Neural crest cell (in vitro differentiated cells): Measurements from ENCODE around the gene BCL7B. TPM values are rescaled to one million over a fixed set of nuclear protein-coding genes. Genes with fewer than 3 reads are reported as not detected.
"Not testable (repeated sequence)": the region's sequence is repeated elsewhere in the genome, so short reads cannot be mapped to it uniquely, and the experiment has no call there.

ENCODE experiments used
- DNase-seq: peaks from one replicate; pipeline ENCODE4 v3.0.0; 2021; ENCODE audit warnings: low read depth, mixed read lengths, low spot score
- H3K27ac Mint-ChIP-seq: one replicate; pipeline ENCODE4 v1.8.0; 2021; ENCODE audit warnings: mild to moderate bottlenecking, mixed read lengths; ENCODE audit not compliant: unreplicated experiment
- H3K27me3 Mint-ChIP-seq: 2 replicates; pipeline ENCODE4 v1.8.0; 2021; ENCODE audit warnings: low read depth, mild to moderate bottlenecking, mixed read lengths
- H3K36me3 Mint-ChIP-seq: 2 replicates; pipeline ENCODE4 v1.8.0; 2021; ENCODE audit warnings: low read depth, mild to moderate bottlenecking, mixed read lengths
- H3K4me1 Mint-ChIP-seq: 2 replicates; pipeline ENCODE4 v1.8.0; 2021; ENCODE audit warnings: mixed read lengths
- H3K4me3 Mint-ChIP-seq: one replicate; pipeline ENCODE4 v1.8.0; 2021; ENCODE audit warnings: mild to moderate bottlenecking, mixed read lengths
- H3K9me3 Mint-ChIP-seq: 2 replicates; pipeline ENCODE4 v1.8.0; 2021; ENCODE audit warnings: mixed read lengths
- total RNA-seq: library from RNA; stranded (reverse); gene quantifications from 2 replicates; pipeline ENCODE4 v1.2.1, GENCODE V29; 2021
- TF ChIP-seq, protein P1 (sequence below): fragments of 200-600 bp; sonication (generic); conservative IDR thresholded peaks from 2 replicates; pipeline ENCODE4 v1.5.0; 2021; ENCODE audit warnings: antibody characterized with exemption, mild to moderate bottlenecking

BCL7B gene
- total RNA-seq, 1 donor from 2014 or later = 51.6 TPM

DNA sequence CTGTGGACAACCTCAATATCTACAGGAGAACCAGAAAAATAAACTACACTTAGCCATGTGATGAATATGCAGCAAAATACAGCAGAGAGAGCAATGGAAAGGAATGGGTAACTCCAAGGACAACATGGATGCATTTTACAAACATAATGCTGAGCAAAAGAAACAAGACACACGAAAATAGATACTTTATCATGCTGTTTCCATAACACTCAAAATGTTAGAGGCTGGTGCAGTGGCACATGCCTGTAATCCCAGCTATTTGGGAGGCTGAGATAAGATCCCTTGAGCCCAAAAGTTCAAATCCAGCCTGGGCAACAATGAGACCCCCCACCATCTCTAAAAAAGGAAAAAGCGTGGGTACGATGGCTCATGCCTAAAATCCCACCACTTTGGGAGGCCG is 8.3 kb downstream of the BCL7B start:
- H3K36me3 Mint-ChIP-seq = peaks cover 13% of the 10 kb centered on the region
- H3K27me3 Mint-ChIP-seq = no peaks in the 10 kb centered on the region
- no peak overlapping the region for H3K4me3 Mint-ChIP-seq
- no peak for DNase-seq
- TF ChIP-seq, protein P1, sequence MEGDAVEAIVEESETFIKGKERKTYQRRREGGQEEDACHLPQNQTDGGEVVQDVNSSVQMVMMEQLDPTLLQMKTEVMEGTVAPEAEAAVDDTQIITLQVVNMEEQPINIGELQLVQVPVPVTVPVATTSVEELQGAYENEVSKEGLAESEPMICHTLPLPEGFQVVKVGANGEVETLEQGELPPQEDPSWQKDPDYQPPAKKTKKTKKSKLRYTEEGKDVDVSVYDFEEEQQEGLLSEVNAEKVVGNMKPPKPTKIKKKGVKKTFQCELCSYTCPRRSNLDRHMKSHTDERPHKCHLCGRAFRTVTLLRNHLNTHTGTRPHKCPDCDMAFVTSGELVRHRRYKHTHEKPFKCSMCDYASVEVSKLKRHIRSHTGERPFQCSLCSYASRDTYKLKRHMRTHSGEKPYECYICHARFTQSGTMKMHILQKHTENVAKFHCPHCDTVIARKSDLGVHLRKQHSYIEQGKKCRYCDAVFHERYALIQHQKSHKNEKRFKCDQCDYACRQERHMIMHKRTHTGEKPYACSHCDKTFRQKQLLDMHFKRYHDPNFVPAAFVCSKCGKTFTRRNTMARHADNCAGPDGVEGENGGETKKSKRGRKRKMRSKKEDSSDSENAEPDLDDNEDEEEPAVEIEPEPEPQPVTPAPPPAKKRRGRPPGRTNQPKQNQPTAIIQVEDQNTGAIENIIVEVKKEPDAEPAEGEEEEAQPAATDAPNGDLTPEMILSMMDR = no peak
- H3K27ac Mint-ChIP-seq = no peak overlapping the region
- H3K9me3 Mint-ChIP-seq = no peaks in the 10 kb centered on the region
- no peaks in the 10 kb centered on the region for H3K4me1 Mint-ChIP-seq

DNA sequence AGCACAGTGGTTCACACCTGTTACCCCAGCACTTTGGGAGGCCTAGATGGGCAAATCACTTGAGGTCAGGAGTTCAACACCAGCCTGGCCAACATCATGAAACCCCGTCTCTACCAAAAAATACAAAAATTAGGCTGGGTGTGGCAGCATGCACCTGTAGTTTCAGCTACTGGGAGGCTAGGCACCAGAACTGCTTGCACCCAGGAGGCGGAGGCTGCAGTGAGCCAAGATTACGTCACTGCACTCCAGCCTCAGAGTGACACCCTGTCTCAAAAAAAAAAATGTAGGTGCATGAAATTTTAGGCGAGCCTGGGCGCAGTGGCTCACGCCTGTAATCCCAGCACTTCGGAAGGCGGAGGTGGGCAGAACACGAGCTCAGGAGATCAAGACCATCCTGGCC is 9.6 kb downstream of the BCL7B start:
- no peak overlapping the region for H3K4me3 Mint-ChIP-seq
- TF ChIP-seq, protein P1 = no peak
- H3K27ac Mint-ChIP-seq = no peak overlapping the region
- H3K27me3 Mint-ChIP-seq = no peaks in the 10 kb centered on the region
- H3K36me3 Mint-ChIP-seq = peaks cover 13% of the 10 kb centered on the region
- H3K4me1 Mint-ChIP-seq = no peaks in the 10 kb centered on the region
- no peaks in the 10 kb centered on the region for H3K9me3 Mint-ChIP-seq
- no peak for DNase-seq

DNA sequence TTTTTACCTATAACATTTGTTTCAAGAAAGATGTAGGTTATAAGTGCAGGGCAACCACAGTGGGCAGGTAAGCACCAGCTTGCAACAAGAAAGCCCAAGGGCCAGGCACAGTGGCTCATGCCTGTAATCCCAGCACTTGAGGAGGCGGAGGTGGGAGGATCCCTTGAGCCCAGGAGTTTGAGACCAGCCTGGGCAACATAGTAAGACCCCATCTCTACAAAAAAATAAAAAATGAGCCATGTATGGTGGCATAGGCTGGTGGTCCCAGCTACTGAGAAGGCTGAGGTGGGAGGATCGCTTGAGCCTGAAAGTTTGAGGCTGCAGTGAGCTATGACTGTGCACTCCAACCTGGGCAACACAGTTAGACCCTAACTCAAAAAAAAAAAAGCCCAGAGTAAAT is 12.8 kb downstream of the BCL7B start:
- Mint-ChIP-seq H3K9me3 (no peaks in the 10 kb centered on the region), H3K27ac (no peak overlapping the region), H3K4me1 (no peaks in the 10 kb centered on the region), H3K36me3 (peaks cover 17% of the 10 kb centered on the region), H3K27me3 (no peaks in the 10 kb centered on the region), H3K4me3 (no peak overlapping the region)
- DNase-seq = no peak
- TF ChIP-seq, protein P1 = no peak

DNA sequence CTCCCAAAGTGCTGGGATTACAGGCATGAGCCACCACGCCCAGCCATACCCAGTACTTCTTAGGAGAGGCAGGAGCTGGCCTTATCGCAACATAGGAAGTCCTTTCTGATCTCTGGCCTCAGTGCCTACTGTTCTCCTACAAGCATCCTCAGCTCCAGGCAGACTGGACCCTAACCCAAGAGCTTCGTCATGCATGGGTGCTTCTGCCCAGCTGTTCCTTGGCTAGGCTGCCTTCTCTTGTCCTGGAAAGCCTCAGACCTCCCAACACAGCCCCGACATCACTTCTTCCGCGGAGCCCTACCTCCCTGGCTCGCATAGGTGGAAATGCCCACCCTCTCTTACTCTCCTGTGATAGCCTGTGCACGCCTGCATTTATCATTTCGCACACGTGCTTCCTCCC is 15.8 kb downstream of the BCL7B start:
- Mint-ChIP-seq H3K36me3 (peaks cover 19% of the 10 kb centered on the region), H3K4me3 (no peak overlapping the region), H3K4me1 (no peaks in the 10 kb centered on the region)

DNA sequence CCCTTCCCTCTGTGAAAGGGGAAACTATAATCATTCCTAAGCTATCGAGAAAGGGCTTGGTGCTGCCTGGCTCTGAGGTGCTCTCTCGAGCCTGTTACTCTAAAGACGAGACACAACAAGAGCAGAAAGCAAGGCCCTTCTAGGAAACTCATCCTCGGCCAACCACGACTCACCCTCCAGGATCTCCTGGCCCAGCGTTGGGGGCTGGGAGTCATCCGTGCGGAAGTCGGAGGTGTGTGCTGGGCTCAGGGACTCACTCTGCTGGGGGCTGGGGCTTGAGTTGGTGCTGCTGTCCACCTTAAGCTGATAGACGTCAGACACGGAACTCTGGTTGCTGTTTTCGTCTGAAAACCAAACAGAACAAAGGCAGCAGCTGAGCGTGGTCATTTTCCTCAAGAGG is 17.8 kb downstream of the BCL7B start:
- Mint-ChIP-seq H3K36me3 (peaks cover 21% of the 10 kb centered on the region), H3K9me3 (no peaks in the 10 kb centered on the region), H3K27me3 (no peaks in the 10 kb centered on the region), H3K27ac (no peak overlapping the region), H3K4me1 (no peaks in the 10 kb centered on the region), H3K4me3 (no peak overlapping the region)
- TF ChIP-seq, protein P1 = no peak
- DNase-seq = no peak

More for the DNA sequence above, 15.8 kb downstream of the BCL7B start:
- H3K9me3 Mint-ChIP-seq = no peaks in the 10 kb centered on the region
- H3K27me3 Mint-ChIP-seq = no peaks in the 10 kb centered on the region
- no peak overlapping the region for H3K27ac Mint-ChIP-seq
- TF ChIP-seq, protein P1 = no peak
- DNase-seq = no peak

DNA sequence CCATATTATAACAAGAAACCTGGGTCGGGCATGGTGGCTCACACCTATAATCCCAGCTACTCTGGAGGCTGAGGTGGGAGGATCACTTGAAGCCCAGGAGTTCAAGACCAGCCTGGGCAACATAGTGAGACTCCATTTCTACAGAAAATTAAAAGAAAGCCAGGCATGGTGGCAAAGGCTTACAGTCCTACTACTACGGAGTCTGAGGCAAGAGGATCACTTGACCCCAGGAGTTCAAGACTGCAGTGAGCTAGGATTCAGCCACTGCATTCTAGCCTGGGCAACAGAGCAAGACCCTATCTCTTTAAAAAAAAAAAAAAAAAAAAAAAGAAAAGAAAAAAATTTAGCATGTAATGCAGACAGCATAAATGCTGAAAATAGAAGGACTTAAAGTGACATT is 19.0 kb downstream of the BCL7B start:
- H3K4me3 Mint-ChIP-seq, DNase-seq, H3K4me1 Mint-ChIP-seq, H3K9me3 Mint-ChIP-seq, H3K27me3 Mint-ChIP-seq, H3K27ac Mint-ChIP-seq: not testable (repeated sequence)
- peaks cover 21% of the 10 kb centered on the region for H3K36me3 Mint-ChIP-seq
